AG04450 (cell line): ENCODE results near the gene PET100. TPM values are rescaled to one million over a fixed set of nuclear protein-coding genes. Genes with fewer than 3 reads are reported as not detected.

Experiments
- CTCF ChIA-PET: fragments of 300-600, 350-600 bp; formaldehyde crosslinking; extraction: SDS; loops from one replicate; lab custom pipeline; 2022; ENCODE audit warnings: antibody characterized with exemption, inconsistent platforms; lab: Charles Lee
- POLR2A ChIA-PET: fragments of 350-600 bp; formaldehyde crosslinking; extraction: SDS; loops from one replicate; lab custom pipeline; 2021; ENCODE audit warnings: antibody characterized with exemption, inconsistent platforms; lab: Yijun Ruan, JAX
- DNase-seq: peaks from one replicate; pipeline ENCODE4 v3.0.0-alpha.2; 2011; ENCODE audit warnings: low read depth, low spot score
- H3K27ac ChIP-seq: one replicate; pipeline ENCODE4 v1.5.1; 2012; ENCODE audit warnings: low read depth, low read length, control low read depth
- H3K27me3 ChIP-seq: one replicate; pipeline ENCODE4 v1.6.0; 2012; ENCODE audit warnings: low read length; ENCODE audit not compliant: control insufficient read depth, insufficient read depth
- H3K4me3 ChIP-seq: 2 replicates; pipeline ENCODE4 v1.5.1; 2011; ENCODE audit warnings: mild to moderate bottlenecking, low read depth, low read length, control low read depth
- H3K9me3 ChIP-seq: 2 replicates; pipeline ENCODE4 v1.5.1; 2012; ENCODE audit warnings: low read length; ENCODE audit not compliant: control insufficient read depth, insufficient read depth
- CTCF ChIP-seq: IDR thresholded peaks from 2 replicates; pipeline ENCODE4 v1.5.1; 2011; ENCODE audit warnings: low read depth, low read length, control low read depth, inconsistent platforms
- polyA plus RNA-seq: library from polyadenylated mRNA; depleted of rRNA; stranded (reverse); fragments of >200 nt; gene quantifications from 2 replicates; pipeline ENCODE4 v1.2.3, GENCODE V29; 2011

PET100 gene
- polyA plus RNA-seq, 1 experiment: 46.7 TPM

- POLR2A ChIA-PET: interaction anchor here (0.6 kb wide), 1 partner anchor 177 kb away, joined by 4 read pairs; no protein-coding TSS in a partner anchor
Measured at GRCh38 chr19:7602240-7602934, 27.2 kb upstream of the PET100 start.

GRCh38 chr19:7602935-7603497 lies 26.6 kb upstream of the PET100 start:
- H3K4me3 ChIP-seq: no peak overlapping the region
- no peak for TF ChIP-seq CTCF
- peaks cover 4% of the 10 kb centered on the region; the same call in 1 of the 2 replicates for H3K9me3 ChIP-seq
- no peak for DNase-seq
- H3K27me3 ChIP-seq: peaks cover 4% of the 10 kb centered on the region
- POLR2A ChIA-PET: interaction anchor here (0.6 kb wide), 1 partner anchor 178 kb away, joined by 4 read pairs; no protein-coding TSS in a partner anchor
- H3K27ac ChIP-seq: no peak overlapping the region
- CTCF ChIA-PET: no interaction called here

More at GRCh38 chr19:7602240-7602934, 27.2 kb upstream of the PET100 start:
- peaks cover 11% of the 10 kb centered on the region for H3K27me3 ChIP-seq
- CTCF ChIA-PET: no interaction called here
- H3K27ac ChIP-seq: no peak overlapping the region
- TF ChIP-seq CTCF: no peak
- H3K9me3 ChIP-seq: peaks cover 4% of the 10 kb centered on the region; the same call in 1 of the 2 replicates
- no peak overlapping the region for H3K4me3 ChIP-seq
- no peak for DNase-seq

- H3K27ac ChIP-seq: no peak overlapping the region
- no peak for DNase-seq
- ChIA-PET CTCF (no interaction called here), POLR2A (no interaction called here)
- TF ChIP-seq CTCF: no peak
- no peaks in the 10 kb centered on the region for H3K27me3 ChIP-seq
- H3K4me3 ChIP-seq: no peak overlapping the region
- peaks cover 4% of the 10 kb centered on the region; the same call in 1 of the 2 replicates for H3K9me3 ChIP-seq
Measured at GRCh38 chr19:7603919-7604318, 25.7 kb upstream of the PET100 start.

- Histone ChIP-seq H3K27me3 (no peaks in the 10 kb centered on the region), H3K9me3 (peaks cover 4% of the 10 kb centered on the region; the same call in 1 of the 2 replicates), H3K27ac (no peak overlapping the region), H3K4me3 (no peak overlapping the region)
- ChIA-PET CTCF (interaction anchor here (0.9 to 2.0 kb wide), 3 partner anchors 37 to 75 kb away, joined by 4 to 7 read pairs (median 4); partner anchors contain the start of gene TRAPPC5), POLR2A (interaction anchor here (0.5 kb wide), 1 partner anchor 11 kb away, joined by 3 read pairs; no protein-coding TSS in a partner anchor)
- no peak for TF ChIP-seq CTCF
- no peak for DNase-seq
Measured at GRCh38 chr19:7605490-7606222, 23.9 kb upstream of the PET100 start.
